GM12892 (cell line): ENCODE data around the gene TP53TG3E.
"Not testable (repeated sequence)": the region's sequence is repeated elsewhere in the genome, so short reads cannot be mapped to it uniquely, and the experiment has no call there.

Experiments
- POLR2A ChIP-seq: IDR thresholded peaks from 2 replicates; pipeline ENCODE4 v1.6.1; 2011; ENCODE audit warnings: low read depth, low read length, control low read depth
- POLR2AphosphoS5 ChIP-seq: IDR thresholded peaks from 2 replicates; pipeline ENCODE4 v1.6.1; 2011; ENCODE audit warnings: low read depth, low read length, control low read depth
- TAF1 ChIP-seq: IDR thresholded peaks from 2 replicates; pipeline ENCODE4 v1.6.1; 2011; ENCODE audit warnings: low read depth, mild to moderate bottlenecking, control low read depth, low read length, borderline replicate concordance

DNA sequence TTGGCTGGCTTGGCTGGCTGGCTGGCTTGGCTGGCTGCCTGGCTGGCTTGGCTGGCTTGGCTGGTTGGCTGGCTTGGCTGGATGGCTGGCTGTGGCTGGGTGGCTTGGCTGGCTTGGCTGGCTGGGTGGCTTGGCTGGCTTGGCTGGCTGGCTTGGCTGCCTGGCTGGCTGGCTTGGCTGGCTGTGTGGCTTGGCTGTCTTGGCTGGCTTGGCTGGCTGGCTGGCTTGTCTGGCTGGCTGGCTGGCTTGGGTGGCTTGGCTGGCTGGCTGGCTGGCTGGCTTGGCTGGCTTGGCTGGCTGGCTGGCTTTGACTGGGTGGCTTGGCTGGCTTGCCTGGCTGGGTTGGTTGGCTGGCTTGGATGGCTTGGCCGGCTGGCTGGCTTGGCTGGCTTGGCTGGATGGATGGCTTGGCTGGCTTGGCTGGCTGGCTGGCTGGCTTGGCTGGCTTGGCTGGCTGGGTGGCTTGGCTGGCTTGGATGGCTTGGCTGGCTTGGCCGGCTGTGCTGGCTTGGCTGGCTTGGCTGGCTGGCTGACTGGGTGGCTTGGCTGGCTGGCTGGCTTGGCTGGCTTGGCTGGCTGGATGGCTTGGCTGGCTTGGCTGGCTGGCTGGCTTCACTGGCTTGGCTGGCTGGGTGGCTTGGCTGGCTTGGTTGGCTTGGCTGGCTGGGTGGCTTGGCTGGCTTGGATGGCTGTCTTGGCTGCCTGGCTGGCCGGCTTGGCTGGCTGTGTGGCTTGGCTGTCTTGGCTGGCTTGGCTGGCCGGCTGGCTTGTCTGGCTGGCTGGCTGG lies 32.3 kb downstream of the TP53TG3E start:
- TF ChIP-seq POLR2A, POLR2AphosphoS5, TAF1: not testable (repeated sequence)
